Astrocyte of the spinal cord (primary cell): ENCODE data around the gene PANK3.
A peak's percentile ranks its signal among the peaks of the same experiment; 100 is the strongest.

Experiments
- DNase-seq: peaks from one replicate; pipeline ENCODE4 v3.0.0; 2011; ENCODE audit warnings: low read depth, low spot score
- H3K4me3 ChIP-seq: 2 replicates; pipeline ENCODE4 v1.5.1; 2011; ENCODE audit warnings: low read depth, mild to moderate bottlenecking, low read length, moderate library complexity
- in situ Hi-C: cut with HindIII; loops from 2 replicates; pipeline ENCODE4 v1.10.0; 2017; ENCODE audit warnings: low sequenced_read_pairs
- TF ChIP-seq, protein P1 (sequence below): IDR thresholded peaks from 2 replicates; pipeline ENCODE4 v1.5.1; 2012; ENCODE audit warnings: low read depth, mild to moderate bottlenecking, low read length, inconsistent platforms

Gene PANK3

DNA sequence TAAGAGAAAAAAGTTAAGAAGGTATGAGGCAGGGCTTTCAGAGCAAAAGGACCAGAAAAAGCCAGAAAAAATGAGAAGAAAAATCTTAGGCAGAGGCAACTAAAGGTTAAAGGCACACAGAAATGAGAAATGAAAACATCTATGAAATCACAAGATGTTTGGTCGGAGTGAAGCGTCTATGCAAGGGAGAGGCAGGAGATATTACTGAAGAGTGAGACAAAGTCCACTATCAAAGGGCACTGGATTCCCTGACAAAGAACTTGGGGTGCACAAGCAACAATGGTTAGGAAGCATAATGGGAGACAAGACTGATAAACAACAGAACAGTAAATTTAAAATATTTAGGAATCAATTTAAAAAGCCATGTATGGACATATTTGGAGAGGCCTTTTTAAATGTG, 16.9 kb downstream of the PANK3 start:
- TF ChIP-seq, protein P1, sequence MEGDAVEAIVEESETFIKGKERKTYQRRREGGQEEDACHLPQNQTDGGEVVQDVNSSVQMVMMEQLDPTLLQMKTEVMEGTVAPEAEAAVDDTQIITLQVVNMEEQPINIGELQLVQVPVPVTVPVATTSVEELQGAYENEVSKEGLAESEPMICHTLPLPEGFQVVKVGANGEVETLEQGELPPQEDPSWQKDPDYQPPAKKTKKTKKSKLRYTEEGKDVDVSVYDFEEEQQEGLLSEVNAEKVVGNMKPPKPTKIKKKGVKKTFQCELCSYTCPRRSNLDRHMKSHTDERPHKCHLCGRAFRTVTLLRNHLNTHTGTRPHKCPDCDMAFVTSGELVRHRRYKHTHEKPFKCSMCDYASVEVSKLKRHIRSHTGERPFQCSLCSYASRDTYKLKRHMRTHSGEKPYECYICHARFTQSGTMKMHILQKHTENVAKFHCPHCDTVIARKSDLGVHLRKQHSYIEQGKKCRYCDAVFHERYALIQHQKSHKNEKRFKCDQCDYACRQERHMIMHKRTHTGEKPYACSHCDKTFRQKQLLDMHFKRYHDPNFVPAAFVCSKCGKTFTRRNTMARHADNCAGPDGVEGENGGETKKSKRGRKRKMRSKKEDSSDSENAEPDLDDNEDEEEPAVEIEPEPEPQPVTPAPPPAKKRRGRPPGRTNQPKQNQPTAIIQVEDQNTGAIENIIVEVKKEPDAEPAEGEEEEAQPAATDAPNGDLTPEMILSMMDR: no peak
- H3K4me3 ChIP-seq: no peak overlapping the region
- in situ Hi-C loops: no loop called here

DNA sequence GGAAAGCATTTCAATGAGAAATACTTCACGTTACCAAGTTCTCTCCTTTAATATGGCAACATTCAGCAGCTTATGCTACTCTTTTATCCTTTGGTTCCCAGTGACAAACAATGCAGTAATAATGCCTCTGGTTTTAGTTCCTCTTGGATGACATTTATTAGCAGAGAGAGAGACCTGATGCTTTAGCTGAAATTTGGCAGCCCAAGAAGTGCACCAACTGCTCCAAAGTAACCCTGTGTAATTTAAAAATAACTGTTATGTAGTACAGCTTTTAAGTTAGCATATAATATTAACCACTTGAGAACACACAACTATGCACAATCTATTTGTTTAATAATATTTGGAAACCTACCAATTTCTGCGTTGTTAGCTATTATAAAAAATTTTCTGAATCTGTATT, 21.8 kb downstream of the PANK3 start:
- H3K4me3 ChIP-seq: no peak overlapping the region
- no peak for DNase-seq
- in situ Hi-C loops: no loop called here
- TF ChIP-seq, protein P1: no peak

More for the DNA sequence above, 16.9 kb downstream of the PANK3 start:
- no peak for DNase-seq

DNA sequence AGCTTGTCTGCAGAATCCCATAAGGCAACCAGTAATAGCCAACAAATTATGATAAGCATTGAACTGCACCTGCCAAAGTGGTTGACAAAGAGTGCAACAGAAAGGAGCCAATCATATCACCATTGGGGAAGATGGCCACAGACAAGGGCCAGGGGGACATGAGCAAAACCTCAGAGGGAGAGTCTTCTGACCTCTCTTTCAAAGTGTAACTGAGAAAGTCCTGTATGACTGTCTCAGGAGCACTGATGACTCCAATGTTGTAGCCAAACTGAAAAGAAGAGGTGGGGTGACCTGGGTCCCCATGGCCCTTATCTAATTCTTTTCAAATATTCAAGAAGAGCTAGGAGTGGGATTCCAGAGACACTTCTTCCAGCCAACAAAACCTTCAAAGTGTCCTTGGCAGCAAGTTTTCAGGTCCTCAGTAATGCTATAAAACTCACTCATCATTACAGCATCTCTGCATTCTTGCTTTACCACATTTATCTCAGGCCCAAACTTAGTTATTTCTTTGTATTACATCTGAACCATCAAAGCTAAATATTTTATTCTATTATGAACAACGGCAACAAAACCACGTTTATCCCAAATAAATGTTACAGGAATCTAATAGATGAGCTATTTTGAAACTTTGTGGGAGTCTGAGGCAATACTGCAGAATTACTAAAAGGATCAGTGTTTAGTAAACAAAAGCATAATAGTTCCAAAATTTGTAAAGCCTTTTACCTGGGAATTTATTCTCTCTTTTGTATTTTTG, 25.6 kb downstream of the PANK3 start:
- no peak overlapping the region for H3K4me3 ChIP-seq
- DNase-seq: no peak
- in situ Hi-C loops: no loop called here
- TF ChIP-seq, protein P1: no peak

DNA sequence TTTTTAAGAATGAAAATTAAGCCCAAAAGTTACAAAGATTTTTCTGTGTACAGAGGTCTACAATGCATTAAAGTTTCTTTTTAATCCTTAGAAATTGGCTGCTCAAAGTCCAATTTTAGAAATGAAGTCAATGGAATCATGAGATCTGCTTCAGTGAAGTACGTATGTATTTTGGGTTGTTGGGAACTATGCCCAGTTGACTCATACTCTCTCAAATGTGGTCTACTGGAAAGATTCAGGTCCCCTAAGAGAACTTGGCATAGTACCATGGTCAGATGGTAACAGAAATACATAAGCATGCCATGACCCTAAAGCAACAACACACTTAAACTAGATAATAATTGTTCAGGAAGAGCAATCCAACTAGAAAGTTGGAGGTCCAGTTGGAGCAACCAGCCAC, 27.0 kb downstream of the PANK3 start:
- peak; percentile 93 for DNase-seq
- in situ Hi-C loops: no loop called here

DNA sequence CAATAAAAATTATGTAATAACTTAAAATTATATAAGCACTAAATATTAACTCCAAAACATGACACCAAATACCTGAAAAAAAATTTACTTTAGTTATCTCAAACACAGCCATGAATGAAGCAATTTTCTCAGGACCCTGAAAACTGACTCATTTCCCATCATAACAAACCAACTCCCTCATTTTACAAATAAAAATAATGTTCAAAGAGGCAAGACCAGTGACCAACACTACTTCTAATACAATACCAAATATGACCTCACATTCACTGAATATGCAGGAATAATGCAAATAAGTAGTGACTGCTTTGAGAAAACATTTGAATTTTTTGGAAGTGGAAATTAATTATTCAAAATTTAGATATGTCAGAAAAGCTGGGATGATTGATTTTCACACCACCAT, 28.5 kb downstream of the PANK3 start:
- no peak for DNase-seq
- H3K4me3 ChIP-seq: no peak overlapping the region
- TF ChIP-seq, protein P1: no peak
- in situ Hi-C loops: no loop called here

More for the DNA sequence above, 27.0 kb downstream of the PANK3 start:
- no peak overlapping the region for H3K4me3 ChIP-seq
- TF ChIP-seq, protein P1: no peak

DNA sequence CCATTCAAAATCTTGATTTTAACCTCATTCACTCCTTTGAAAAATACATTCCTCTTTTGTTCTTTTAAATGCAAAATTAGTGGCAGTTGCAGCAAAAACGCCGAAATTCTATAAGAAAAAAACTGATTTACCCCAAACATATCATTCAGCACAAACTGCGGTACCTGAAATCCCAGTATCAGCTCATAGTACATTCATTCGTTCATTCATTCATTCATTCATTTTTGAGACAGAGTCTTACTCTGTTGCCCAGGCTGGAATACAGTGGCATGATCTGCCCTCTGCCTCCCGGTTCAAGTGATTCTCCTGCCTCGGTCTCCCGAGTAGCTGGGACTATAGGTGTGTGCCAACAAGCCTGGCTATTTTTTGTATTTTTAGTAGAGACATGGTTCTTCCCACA, 29.6 kb downstream of the PANK3 start:
- TF ChIP-seq, protein P1: no peak
- no peak overlapping the region for H3K4me3 ChIP-seq
- in situ Hi-C loops: no loop called here
- DNase-seq: no peak
